Ramos (cell line): ENCODE data around the gene GHRHR.

Experiments used
- in situ Hi-C: fragments of 300-500 bp; cut with MboI; formaldehyde crosslinking; loops from one replicate; pipeline ENCODE4 v1.14.3; 2022; ENCODE audit warnings: low sequenced_read_pairs; ENCODE audit not compliant: unreplicated experiment

Gene GHRHR

DNA sequence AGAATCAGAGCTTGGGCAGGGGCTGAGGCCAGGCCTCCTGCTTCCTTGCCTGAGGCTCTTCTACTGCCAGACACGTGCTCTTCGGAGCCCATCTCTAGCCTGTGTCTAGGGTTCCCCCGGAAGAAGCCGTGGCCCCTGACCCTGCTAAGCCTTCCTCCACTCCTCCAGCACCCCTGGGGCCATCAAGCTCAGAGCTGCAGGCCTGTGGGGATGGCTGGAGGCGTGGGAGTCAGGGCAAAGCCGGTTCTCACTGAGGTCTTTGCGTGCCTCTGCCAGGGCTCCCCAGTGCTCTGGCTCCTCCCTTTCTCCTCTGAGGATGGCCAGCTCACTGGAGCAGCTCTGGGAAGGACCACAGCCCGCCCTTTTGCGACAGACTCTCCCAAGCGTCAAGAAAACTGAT is 34.4 kb downstream of the GHRHR start:
- in situ Hi-C loops = no loop called here

DNA sequence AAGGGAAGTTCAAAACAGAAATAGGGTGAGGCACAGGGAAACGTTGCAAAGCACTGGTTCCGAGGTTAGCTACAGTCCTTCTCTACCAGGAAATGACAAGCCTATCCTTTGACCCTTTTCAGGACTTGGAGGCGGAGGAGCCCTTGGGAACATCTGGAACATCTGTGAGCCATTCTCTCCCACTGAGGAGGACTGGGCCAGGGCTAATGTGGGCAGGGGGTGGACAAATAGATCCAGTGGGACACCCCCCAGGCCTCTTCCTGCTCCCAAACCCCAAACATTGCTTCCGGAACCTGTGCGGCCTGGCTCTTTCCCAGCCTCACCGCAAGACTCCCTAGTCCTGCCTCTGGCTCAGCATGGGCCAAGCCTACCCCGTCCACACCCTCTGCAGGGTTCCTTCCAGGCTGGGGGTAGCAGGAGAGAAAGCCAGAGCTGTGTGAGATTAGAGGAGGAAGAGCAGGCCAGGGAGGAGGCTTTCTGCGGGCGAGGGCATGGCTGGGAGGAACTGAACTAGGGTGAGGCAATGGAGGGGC is 36.5 kb downstream of the GHRHR start:
- in situ Hi-C loops = no loop called here

DNA sequence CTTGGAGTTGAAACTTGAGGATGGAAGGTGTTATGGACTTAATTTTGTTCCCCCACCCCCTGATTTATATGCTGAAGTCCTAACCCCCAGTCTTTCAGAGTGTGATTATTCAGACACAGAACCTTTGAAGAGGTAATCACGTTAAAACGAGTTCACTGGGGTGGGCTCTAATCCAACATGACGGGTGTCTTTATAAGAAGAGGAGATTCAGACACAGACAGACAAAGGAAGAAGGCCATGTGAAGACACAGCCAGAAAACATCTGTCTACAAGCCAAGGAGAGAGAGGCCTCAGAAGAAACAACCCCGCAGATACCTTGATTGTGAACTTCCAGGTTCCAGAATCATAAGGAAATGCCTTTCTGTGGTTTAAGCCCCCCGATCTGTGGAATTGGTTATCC is 37.0 kb downstream of the GHRHR start:
- in situ Hi-C loops = no loop called here

DNA sequence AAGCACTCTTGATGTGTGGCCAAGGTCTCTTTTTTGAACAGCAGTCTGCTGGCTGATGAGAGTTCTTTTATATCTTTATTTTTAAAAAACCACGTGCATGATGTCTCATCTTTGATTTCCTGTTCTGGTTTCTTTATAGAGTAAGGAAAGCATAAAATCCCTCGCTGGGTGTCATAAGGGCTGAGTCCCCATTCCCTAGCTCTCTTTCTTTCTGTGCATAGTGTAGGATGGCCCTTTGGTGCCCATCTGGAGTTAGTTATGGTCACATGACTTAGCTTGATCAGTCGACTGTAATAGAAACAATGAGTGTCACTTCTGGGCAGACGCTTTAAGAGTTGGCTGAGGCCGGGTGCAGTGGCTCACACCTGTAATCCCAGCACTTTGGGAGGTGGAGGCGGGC is 38.5 kb downstream of the GHRHR start:
- in situ Hi-C loops = no loop called here

DNA sequence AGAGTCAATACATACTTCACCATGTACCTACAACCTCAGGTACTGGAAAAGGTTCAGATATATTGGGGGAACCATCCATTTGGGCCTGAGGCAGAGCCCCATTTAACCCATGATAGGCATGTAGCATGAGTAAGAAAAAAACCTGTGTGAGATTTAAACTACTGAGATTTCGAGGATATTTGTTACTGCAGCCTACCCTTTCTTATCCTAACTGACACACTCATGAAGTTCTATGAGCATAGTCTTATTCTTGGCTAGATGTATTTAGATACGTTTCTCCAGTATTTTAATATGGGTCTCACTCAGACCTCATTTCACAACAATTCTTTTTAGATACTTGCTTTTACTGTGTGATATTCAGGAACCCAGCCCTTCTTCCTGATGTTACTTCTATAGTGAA is 39.3 kb downstream of the GHRHR start:
- in situ Hi-C loops = no loop called here

DNA sequence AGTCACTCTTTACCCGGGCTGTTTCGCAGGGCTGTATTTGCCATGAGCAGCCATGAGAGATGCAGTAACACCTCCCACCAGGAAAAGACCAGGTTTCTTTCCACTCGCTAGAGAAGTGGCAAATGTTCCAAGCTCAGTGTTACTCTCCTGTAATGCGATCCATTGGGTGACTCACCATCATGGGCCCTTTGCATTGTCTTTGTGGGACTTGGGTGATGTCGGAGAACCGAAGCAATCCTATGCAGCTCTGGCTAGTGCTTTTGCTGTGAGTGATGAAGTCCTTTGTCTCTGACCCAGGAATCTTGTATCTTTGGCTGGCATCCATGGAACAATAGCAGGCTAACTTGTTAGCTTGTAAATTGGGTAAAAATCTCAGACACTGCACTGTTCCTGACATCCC is 40.0 kb downstream of the GHRHR start:
- in situ Hi-C loops = no loop called here

DNA sequence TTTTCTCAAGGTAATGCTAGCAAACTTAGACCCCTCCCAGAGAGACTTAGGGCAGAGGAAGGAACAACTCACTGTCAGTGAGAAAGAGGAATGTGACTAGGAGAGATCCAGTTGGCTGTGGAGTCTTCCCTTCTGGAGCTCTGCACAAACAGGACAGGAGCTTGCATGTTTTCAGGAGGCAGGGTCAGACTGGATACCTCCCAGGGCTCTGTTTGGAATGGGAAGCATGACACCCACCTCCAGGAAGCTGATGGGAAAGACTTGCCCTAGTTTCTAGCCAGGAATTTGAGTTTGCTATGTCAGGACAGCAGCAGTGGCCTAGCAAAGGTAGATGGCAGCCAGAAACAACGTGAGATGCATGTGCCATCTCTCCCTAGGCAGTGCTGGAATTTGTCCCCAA is 40.6 kb downstream of the GHRHR start:
- in situ Hi-C loops = no loop called here

DNA sequence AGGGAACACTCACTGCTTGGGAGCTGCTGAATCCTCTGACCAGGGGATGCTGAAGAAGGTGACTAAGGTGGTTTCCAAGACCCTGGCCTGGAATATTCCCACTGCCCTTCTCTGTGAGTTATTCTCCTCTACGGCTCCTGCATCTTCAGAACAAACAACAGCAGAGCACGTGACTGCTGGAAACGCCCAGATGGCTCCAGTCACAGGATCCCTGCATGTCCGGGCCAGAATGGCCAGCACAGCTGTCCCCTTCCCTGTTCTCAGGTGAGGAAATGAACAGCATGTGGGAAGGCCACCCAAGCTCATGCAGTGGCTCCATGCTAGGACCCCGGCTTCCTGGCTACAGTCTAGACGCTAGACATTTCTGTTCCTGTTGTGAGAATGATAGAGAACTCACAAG is 43.1 kb downstream of the GHRHR start:
- in situ Hi-C loops = no loop called here

DNA sequence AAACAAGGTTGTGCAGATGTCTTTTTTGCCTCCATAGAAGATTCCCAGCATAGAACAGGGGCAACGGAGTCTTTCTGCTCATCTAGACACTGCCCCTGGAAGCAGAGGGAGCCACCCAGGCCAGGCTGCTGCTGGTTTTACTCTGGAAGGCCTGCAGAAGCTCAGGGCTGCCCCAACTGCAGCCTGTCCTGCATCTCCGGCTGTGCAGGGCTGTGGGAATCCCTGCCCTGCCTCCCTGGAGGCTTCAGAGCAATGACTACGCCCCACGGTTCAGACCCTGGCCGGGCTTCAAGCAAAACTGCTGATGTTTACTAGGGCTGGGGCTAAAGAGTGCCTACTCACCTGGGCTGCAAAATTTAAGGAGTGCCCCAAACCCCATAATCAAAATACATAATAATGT is 43.9 kb downstream of the GHRHR start:
- in situ Hi-C loops = no loop called here

DNA sequence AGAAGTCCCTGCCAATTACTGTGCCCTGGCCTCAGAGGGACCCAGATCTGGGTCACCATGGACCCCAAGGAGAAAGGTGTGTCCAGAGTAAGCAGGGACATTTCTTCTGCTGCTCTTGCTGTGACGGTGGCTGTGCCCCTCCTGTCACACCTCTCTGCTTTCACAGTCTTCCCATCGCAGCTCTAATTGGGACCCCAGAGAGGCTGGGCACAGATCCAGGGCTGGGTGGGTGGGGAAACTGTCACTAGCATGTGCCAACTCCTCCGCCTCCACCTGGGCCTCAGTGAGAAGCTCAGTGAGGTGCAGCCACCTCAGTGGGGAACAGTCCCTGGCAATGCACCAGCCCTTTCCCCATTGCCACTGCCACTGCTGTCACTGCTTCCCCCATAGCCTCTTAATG is 51.1 kb downstream of the GHRHR start:
- in situ Hi-C loops = no loop called here

DNA sequence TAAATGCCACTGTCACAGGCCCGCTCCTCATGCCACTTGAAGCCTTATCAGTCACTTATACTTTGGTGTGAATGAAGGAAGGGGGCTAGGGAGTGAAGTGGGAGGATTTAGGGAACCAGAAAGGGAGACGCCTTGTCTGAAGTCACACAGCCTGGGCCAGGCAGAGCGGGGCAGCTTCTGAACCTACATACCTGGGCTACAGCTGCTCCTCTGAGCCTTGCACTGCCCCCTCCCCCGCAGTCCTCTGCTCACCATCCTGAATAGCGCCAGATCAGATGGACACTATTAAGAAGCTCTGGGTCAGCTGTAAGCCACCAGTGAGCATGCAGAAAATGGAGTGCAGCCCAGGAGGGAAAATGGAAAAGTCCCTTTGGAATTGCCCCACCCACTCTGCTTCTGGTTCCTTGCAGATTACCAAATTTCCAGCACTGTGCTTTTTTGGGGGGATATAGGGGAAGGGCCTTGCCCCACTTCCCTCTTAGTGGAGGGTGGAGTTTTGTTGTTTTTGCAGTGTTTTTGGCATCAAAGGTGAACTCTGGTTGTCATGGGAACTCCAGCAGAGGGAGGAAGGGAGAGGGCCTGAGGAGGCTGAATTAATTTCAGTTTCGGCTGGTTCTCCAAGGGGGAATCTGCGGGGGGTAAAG is 53.4 kb downstream of the GHRHR start:
- in situ Hi-C loops = no loop called here

DNA sequence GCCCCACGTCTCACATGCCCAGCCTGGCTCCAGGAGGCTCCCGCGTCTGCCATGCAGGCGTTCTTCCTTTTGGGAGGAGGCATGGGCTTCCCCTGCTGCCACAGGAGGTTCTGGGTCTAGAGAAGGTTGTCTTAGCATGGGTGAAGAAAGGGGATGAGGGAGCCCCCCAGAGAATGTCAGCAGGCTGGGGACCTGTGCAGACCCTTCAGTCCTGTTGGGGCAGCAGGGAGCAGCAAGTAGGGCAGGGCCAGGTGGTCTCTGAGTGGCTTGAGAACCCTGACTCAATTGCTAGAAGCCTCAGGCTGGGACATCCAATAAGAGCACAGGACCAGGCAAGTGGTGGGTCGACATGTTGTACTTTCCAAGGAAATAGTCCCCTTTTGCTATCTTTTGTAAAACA is 54.0 kb downstream of the GHRHR start:
- in situ Hi-C loops = no loop called here

DNA sequence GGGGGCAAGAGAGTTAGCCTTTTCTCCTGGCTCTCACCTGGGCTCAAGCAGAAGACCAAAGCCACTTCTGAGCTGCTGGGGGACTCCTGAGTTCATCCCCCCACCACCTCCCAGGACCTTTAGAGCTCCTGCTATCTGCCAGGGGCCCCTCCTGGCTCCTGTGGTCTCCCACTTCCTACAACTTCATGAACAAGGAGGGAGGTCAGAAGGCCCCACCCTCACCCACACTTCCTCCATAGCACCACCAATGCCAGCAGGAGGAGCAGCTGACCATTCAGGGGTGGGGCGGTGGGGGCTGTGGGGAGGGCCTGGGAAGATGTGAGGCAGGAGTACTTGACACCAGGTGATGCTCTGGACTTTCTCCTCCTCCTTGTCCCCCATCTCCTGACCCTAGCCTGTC is 55.8 kb downstream of the GHRHR start:
- in situ Hi-C loops = no loop called here

DNA sequence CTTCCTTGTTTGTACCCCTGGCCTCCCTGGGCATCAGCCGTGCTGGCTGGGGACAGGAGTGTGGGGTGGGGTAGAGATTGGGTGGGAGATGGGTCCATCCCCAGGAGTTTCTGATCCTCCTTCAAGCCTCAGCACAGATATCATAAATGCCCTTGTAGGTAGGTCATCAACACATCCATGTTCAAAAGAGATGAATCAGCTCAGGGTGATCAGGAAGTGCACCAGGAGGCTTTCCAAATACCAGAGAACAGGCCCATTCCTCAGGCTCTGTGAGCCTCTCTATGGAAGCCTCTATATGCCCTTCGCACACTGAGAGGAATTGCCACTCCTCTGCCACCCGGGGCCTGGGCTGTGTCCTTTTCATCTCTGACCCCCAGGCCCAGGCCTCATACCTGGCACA is 56.4 kb downstream of the GHRHR start:
- in situ Hi-C loops = no loop called here

DNA sequence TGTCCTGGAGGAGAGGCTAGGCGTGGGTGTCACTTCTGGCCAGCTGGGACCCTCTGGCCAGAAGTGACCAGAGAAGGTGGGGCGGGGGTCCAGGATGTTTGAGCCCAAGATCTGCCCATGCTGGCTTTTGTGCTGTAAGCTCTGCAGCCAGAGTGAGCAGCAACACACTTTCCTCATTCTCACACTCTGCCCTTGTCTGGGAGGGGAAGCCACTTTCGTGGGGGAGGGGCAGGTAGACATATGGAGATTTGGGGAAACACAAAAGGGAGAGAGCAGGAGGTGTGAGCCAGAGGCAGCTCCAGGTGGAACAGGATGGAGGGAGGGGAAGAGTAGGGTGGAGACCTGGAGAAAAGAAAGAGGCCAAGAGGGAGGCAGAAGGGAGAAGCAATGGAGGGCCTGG is 56.9 kb downstream of the GHRHR start:
- in situ Hi-C loops = no loop called here

DNA sequence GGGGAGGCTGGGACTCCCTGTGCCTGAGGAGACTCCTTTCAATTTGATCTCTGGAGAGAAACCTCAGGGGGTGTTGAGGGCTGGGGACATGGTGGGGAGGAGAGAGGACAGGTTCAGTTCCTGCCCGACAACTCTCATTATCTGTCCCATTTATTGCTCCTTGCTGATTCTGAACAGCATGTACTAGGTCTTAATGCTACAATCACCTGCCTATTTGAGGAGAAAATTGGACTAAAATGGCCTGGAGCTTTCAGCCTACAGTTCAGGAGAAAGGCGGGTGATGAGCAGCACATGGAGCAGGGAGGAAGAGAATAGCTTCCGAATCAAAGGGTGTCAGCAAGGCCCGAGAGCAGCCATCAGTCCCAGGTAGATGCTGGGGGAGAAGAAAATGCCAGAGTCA is 58.4 kb downstream of the GHRHR start:
- in situ Hi-C loops = no loop called here

DNA sequence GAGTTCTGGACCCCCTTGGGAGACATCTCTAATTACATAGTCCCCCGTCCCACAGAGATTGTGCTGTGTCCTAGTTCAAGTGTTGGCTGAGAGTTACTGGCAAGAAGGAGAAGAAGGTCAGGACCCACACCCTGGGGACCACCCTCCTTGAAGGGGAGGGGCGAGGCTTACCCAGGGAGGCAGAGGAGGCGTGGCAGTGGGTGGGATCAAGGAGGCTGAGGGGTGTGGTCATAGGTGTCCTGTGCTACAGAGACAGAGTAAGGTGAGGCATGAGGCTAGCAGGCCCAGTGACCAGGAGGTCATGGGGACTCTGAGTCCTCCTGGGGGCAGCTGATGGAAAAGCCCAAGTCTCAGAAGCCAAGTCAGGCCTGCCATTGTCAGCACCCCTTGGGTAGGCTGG is 59.0 kb downstream of the GHRHR start:
- in situ Hi-C loops = no loop called here

DNA sequence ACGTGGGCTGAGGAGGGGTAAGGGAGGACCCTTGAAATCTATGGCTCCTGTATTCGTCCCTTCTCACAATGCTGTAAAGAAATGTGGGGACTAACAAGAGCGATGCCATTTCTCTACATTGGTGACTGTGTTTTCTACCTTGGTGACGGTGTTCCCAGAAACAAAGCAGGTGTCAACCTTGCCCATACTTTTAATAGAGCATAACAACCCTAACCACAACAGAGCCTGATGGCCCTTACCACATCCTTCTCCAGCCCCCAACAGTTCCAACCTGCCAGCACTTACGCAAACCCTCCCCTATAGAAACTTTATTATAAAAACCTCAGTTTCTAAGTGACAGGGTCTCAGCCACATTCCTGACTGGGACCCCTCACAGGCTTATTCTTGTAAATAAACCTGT is 60.1 kb downstream of the GHRHR start:
- in situ Hi-C loops = no loop called here

DNA sequence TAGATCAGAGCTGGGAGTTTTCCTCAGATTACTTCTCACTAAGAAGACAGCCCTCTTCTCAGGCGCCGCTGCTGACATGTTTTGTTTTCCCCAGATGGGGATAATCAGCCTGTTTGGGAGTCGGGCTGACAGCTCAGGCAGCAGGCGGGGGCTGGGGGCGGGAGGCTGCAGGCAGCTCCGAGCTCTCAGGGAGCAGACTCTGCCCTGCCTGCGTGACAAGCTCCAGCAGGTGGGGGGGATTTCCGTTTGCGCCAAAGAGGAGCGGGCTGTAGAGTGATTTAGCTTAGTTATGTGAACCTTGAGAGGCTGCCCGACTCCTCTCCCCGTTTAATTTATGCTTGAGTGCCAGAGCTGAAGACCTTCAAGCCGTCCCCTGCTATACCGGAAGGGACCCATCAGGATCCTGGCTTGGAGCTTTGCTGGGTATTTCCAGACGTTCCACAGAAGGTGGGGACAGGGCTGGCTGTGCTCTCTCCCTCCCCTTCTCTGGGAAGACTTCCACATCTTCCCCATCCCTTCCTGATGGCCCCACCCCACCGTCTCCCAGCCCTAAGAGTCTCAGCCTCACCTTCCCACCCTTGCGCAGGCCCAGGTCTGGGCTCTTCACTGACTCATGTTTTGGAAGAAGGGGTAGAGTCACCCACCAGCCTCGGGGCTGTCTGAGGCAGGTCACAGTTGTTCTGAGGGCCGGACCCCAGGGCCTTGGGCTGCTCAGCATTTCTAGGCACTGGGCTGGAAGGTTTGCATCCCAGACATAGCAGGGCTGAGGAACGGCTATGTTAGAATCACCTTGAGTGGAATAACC is 63.6 kb downstream of the GHRHR start:
- in situ Hi-C loops = no loop called here

DNA sequence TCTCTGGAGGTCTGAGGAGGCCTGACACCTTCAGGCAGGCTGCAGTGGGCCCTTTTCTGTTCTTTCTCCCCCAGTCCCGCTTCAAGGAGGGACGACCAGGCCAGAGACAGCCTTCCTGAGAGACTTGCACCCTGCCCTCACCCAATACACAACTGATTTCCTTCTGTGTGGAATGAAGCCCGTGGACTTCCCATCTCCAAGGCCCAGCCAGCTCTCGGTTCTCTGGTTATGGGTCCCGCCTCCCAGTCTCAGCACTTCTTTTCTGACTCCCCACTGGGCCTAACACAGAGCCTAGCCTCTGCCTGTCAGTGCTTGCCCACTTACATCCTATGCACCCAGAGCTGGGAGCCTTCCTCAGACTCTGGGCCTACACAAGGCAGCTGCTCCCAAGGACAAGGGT is 64.3 kb downstream of the GHRHR start:
- in situ Hi-C loops = no loop called here

DNA sequence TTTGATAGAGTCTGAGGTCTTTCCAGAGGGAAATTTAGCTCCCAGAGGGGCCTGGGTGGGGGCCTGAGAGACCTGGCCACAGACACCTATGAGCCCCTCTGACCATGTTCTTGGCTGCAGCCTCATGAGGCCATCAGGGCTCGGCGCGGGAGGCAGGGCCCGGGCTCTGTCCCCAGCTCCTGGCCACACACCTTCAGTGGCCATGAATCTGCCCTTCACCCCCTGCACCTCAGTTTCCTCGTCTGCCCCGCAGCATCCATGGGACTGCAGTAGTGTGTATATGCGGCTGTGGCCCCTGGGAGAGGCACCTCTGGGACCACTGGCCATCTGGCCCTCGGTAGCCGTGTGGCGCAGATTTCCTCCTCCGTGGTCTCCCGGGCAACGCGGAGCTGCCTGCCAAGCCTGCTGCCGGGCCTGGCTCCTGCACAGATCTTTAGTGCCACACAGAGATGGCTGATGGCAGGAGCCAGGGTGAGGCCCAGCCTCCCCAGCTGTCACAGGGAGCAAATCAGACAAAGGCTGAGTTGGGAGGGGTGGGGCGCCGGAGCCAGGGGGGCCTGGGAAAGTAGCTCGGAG is 64.8 kb downstream of the GHRHR start:
- in situ Hi-C loops = no loop called here
